Upper lobe of left lung (tissue), 6 donors: ENCODE measurements around the gene RHEB. TPM values are rescaled to one million over a fixed set of nuclear protein-coding genes. Genes with fewer than 3 reads are reported as not detected.

Source experiments
- ATAC-seq, 2 donors: fragments of 200-7000 bp; cut with Tn5 transposase; one replicate each; pipeline ENCODE4 v1.9.1; 2022; ENCODE audit warnings: mild to moderate bottlenecking in 2 of 2, moderate library complexity in 2 of 2; ENCODE audit not compliant: low FRiP score in 2 of 2
- DNase-seq, 2 donors: peaks; one replicate each; pipeline ENCODE4 v3.0.0-alpha.2; 2019 to 2020
- H3K27ac ChIP-seq, 4 donors: fragments of 200-600 bp; sonication (generic); one replicate each; pipeline ENCODE4 v1.5.1; 2016 to 2019
- H3K27me3 ChIP-seq, 4 donors: fragments of 200-600 bp; sonication (generic); one replicate each; pipeline ENCODE4 v1.5.1; 2017 to 2019
- H3K36me3 ChIP-seq, 4 donors: fragments of 200-600 bp; sonication (generic); one replicate each; pipeline ENCODE4 v1.5.1; 2016 to 2019
- H3K4me1 ChIP-seq, 4 donors: fragments of 200-600 bp; sonication (generic); one replicate each; pipeline ENCODE4 v1.5.1; 2018 to 2019
- H3K4me3 ChIP-seq, 4 donors: fragments of 200-600 bp; sonication (generic); one replicate each; pipeline ENCODE4 v1.5.1; 2017 to 2019; ENCODE audit warnings: mild to moderate bottlenecking in 2 of 4, moderate library complexity in 1 of 4
- H3K9me3 ChIP-seq, 4 donors: fragments of 200-600 bp; sonication (generic); one replicate each; pipeline ENCODE4 v1.5.1; 2018 to 2019
- CTCF ChIP-seq, 6 experiments: fragments of 450-650 bp in 4 of 6; fragments of 200-600 bp in 2 of 6; sonication (generic) in 2 of 6; IDR thresholded peaks; one replicate each; pipeline ENCODE4 v1.5.1; 2016 to 2019; ENCODE audit warnings: antibody characterized with exemption in 6 of 6
- EP300 ChIP-seq, 4 donors: sonication (generic); formaldehyde crosslinking; IDR thresholded peaks; one replicate each; pipeline ENCODE4 v1.5.1; 2017; ENCODE audit warnings: antibody characterized with exemption in 4 of 4, control low read depth in 2 of 4
- POLR2A ChIP-seq, 4 donors: fragments of 450-650 bp; IDR thresholded peaks; one replicate each; pipeline ENCODE4 v1.5.1; 2016 to 2017; ENCODE audit warnings: antibody characterized with exemption in 4 of 4, mild to moderate bottlenecking in 2 of 4
- POLR2AphosphoS5 ChIP-seq, 2 donors: sonication (generic); formaldehyde crosslinking; IDR thresholded peaks; one replicate each; pipeline ENCODE4 v1.5.1; 2017; ENCODE audit warnings: antibody characterized with exemption in 2 of 2
- WGBS, 2 donors: methylation state at CpG; one replicate each; pipeline ENCODE4 v1.1.5; 2017 to 2018; 5-methylcytosine and 5-hydroxymethylcytosine counted together
- small RNA-seq, 4 donors: library from RNA; depleted of rRNA; stranded (forward); fragments of <200 nt; gene quantifications; one replicate each; pipeline ENCODE3, GENCODE V24; 2016
- total RNA-seq, 6 donors: library from RNA; depleted of rRNA in 4 of 6; stranded (reverse); fragments of >200 nt in 4 of 6; gene quantifications; one replicate each; pipeline versions ENCODE4 v1.1.0 to v1.2.1, GENCODE V29; 2016 to 2021
- donor health status: DM: no; HTN: no; CAD: no; lungs with moderate emphysema.
- donor health status: DM: no; HTN: yes; CAD: no; lungs with severe emphysema.

The RHEB gene
- total RNA-seq, 6 donors from 2014 or later = 63.0 to 105 (median 93.4) TPM

- peak overlapping the region in 1 of 4 donors; percentile 17 for H3K27ac ChIP-seq
- DNase-seq = no peak
These were observed 103.4 kb downstream of the RHEB start for GRCh38 chr7:151416112-151416940.

More at GRCh38 chr7:151416112-151416940, 103.4 kb downstream of the RHEB start:
- Histone ChIP-seq H3K9me3 (no peaks in the 10 kb centered on the region), H3K27me3 (peaks cover 0 to 1% (median 0%) of the 10 kb centered on the region in 4 donors), H3K4me3 (no peak overlapping the region), H3K36me3 (no peaks in the 10 kb centered on the region), H3K4me1 (peaks cover 0 to 11% (median 10%) of the 10 kb centered on the region in 4 donors)
- WGBS, 2 donors = 70 to 81% methylated on average over 10 of the region's 10 CpGs
- TF ChIP-seq POLR2AphosphoS5 (IDR thresholded peaks at IDR 0.05) = no peak
- TF ChIP-seq CTCF (IDR thresholded peaks at IDR 0.05) = no peak
- TF ChIP-seq EP300 (IDR thresholded peaks at IDR 0.05) = no peak
- no peak for TF ChIP-seq POLR2A (IDR thresholded peaks at IDR 0.05)
- peak in 1 of 2 donors; percentile 28 for ATAC-seq

Small RNA genes within 50 kb of the gene (small RNA-seq; reads per million reads assigned to genes)
- gene MIR3907 (0 reads per million in 4 donors), gene RN7SL76P (0 reads per million in 4 donors)

Other genes with a start within 250 kb of the RHEB start
- 10 to 100 TPM; 37.0 to 80.0 (median 50.0) TPM for gene NUB1, start 178.1 kb downstream of the RHEB start, total RNA-seq
- 10 to 100 TPM in 1 of 6 donors, 1 to 10 TPM in 5; 1.1 to 17.4 (median 3.9) TPM for gene WDR86, start 109.9 kb downstream of the RHEB start, total RNA-seq
- under 1 TPM in 2 of 6 donors, not detected in 4; 0.43 to 0.61 TPM for gene CRYGN, start 79.8 kb downstream of the RHEB start, total RNA-seq